Stimulated activated naive CD8-positive, alpha-beta T cell treated with anti-CD3 and anti-CD28 coated beads, Interleukin-15, Interleukin-2, amounts not matched to agents 100 U/mL and 50 U/mL, for 24 hours (primary cell): ENCODE data around the gene BICD1.

Experiments used
- ATAC-seq: fragments of 150-1000 bp; cut with Tn5 transposase; one replicate; pipeline ENCODE4 v1.10.0; 2021
- DNase-seq: peaks from one replicate; pipeline ENCODE4 v3.0.0; 2021

The BICD1 gene

DNA sequence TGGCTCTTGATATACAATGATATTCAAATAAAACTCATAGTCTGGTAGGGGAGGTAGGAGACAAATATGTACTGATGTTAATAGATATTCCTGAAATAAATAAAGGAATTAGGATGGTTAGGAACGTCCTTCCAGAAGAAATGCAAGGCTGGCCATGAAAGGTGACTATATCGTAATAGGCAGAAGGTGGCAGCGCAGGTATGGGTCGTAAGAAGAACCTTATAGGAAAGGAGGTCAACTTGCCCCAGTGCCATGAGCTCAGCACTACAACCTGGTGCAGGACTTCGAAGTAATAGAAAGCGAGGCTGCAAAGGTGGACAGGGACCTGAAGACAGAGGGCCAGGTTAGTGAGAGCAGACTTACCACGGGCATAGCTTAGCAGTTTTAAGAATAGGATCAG, 237.4 kb downstream of the BICD1 start:
- ATAC-seq, result no peak
- DNase-seq, result no peak

DNA sequence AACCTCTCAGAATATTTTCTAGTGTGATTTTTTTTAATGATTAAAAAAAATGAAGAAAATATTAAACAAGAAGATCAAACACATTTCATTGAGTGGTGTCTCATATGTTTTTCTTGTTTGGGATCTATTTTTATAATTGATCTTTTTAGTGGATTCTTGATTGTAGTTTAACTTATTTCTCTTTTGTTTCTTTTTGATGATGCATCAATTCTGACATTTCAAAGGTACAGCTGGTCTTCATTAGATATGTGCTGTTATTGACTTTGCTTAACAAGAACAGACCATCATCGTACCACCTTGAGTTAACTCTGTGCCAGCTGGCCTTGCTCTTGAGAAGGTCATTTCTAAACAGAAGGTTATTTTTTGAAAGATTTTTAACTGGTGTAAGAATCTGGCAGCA, 246.9 kb downstream of the BICD1 start:
- no peak for ATAC-seq
- no peak for DNase-seq

DNA sequence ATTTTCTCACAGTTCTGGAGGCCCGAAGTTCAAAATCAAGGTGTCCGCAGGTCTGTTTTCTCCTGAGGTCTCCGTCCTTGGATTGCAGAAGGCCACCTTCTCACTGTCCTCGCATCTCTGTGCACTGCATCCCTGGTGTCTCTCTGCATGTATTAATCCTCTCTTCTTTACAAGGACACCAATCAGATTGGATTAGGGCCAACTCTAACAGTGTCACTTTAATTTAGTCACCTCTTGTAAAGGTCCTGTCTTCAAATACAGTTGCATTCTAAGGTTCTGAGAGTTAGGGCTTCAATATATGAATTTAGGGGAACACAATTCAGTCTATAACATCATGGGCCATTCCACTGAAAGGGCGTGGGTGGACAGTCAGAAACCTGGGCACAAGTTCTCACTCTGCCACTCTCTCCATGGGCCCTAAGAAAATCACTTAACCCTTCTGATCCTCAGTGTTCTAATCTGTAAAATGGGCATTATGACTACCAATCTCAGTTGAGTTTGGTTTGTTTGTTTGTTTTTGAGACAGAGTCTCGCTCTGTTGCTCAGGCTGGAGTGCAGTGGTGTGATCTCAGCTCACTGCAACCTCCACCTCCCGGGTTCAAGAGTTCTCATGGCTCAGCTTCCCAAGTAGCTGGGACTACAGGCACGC, 251.1 kb downstream of the BICD1 start:
- ATAC-seq (no peak), DNase-seq (no peak)

DNA sequence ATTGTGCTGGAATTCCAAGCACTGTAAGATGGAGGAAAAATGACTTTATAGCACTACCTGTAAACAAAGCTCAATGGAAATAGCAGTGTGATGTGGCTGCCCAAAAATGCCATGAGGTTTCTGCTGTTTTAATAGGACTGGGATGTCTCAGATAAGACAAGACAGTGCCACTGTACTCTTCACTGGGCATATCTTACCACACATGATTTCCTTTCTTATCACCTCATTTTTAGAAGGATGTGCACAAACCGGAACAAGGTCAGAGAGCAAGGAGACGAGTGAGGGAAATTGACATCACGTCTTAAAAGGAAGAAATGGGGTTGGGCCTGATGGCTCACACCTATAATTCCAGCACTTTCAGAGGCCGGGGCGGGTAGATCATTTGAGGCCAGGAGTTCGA, 254.3 kb downstream of the BICD1 start:
- DNase-seq (no peak), ATAC-seq (no peak)

DNA sequence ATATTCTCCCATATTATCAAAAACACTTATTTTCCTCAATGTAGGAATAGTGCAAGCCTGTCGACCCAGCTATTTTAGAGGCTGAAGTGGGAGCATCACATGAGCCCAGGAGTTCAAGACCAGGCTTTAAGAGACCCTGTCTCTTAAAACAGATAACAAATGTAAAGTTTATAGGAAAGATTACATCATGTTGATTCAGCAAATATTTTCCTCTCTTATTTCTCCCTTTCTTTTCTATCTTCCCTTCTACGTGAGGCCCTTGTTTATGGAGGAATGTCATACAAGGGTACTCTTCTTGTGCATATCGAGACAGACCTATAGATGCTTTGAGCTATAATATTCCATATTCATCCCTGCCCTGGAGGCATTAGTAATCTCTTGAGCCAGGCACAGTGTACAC, 256.2 kb downstream of the BICD1 start:
- DNase-seq (no peak), ATAC-seq (no peak)

DNA sequence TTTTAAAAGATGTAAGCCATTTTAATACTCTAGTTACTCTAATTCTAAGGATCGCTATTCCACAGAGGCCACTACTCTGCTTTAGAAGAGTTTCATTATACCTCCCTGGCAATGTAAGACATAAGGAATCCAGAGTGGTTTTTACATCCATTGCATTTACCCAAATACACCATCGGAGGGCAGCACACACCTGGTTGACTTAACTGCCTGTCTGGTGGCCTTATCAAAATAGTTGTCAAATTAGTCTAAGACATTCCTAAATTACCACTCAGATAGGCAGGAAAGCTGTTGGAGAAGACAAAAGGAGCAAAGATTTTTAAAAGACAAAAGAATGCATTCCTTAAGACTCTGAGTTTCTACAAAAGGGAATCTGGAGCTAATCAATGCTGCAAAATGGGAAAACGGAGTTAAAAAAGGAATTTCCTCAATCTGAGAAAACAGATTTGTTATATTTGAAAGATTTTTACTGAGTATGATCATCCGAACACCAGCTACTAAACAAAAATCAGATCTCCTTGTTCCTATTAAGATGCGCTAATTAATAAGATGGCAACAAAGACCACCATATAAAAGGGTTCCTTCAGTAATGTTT, 258.9 kb downstream of the BICD1 start:
- DNase-seq (peak; percentile 36), ATAC-seq (no peak)

DNA sequence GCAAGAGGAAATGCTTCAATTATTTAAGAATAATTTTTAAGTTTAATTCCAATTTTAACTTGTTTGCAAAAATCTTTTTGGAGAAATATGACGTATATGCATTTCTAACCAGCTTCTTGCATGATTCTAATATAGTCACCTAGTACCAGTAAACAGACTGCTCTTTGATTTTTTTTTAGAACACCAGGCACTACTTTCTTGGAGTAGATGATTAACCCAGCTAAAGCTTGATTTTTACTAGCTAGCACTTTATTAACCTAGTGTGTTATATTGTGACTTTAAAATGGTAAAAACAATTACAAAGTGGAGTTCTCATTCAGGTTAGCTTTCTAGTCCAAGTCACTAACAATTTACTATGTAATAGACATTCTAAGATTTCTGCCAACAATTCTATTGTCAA, 260.1 kb downstream of the BICD1 start:
- no peak for ATAC-seq

DNA sequence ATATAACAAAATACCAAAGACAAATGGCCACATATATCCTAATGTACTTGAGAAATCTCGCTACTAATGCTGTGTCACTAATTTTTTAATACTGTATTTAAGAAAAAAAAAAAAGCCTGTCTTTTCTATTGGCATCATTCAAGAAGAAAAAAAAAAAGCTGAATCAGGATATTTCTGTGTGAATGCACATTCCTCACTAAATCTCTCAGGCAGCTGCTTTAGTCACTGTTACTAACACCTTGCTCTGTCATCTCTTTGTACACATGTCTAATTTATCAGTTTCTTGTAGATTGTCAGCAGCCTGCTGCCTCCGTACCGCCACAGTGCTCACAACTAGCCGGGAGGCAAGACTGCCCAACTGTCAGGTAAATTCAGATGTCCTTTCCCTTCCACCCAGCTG, 260.7 kb downstream of the BICD1 start:
- no peak for ATAC-seq
- no peak for DNase-seq

More for the DNA sequence above, 260.1 kb downstream of the BICD1 start:
- no peak for DNase-seq

DNA sequence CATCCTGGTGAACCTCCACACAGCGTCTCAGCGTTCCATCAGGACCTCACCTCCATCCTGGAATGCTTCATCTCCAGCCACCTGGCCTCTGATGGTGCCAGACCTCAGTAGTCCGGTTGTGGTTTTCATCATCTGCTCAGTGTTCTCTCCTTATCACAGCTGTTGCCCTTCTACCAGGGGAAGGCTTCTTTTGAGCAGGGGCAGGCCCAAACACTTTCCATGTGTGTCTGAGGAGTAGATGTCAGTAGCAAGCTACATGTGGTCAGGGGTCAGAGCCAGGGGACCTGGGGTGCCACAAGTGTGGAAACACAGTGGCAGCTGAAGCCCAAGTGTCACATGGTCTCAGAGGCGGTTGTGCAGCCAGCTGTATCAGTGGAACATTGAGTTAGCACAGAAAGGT, 262.6 kb downstream of the BICD1 start:
- no peak for DNase-seq

DNA sequence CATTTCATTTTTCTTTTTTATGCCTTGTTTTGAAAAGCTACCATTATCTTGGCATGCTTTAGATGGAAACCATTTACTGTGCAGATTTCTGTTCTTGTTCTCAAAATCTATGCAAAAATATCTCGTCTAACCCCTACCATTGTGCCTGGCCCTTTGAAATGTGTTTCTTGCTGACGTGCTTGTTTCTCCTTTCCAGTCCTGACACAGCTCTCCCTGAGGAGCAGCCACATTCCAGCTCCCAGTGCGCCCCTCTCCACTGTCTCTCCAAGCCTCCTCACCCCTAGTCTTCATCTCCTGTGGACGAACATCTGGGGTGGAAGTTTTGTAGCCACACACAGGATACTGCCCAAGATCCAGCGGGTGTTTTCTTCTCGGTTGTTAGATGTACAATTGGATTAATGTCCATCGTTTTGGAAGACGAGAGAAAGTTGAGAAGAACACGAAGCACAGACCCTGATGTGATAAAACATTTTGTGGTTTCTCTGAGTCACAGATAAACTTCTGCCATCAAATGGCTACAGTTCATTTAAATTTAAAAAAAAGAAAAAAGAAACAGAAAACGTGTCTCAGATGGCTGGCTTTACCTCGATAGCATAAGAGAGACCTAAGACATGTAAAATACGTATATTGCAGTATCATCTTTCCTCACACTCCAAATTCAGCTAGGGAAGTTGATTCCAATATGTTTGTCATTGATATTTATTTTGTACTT, 270.9 kb downstream of the BICD1 start:
- no peak for ATAC-seq
- no peak for DNase-seq

More for the DNA sequence above, 262.6 kb downstream of the BICD1 start:
- ATAC-seq, result no peak

DNA sequence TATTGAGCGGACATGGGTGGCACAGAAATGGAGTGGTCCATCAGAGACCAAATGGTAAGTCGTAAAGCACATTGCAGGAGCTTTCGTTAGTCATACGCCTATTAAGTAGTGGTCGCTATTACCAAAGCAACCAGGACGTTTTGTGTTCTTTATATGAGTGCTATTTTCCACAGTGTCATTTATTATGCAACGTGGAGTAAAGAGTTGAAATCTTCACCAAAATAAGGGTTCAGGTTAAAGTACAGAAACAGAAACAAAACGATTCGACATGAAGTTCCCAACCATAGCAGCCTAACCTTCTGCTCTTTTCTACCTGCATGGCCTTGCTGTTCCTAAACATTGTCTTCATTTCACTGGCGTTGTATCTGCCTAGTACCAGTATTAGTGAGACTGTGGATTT, 272.6 kb downstream of the BICD1 start:
- DNase-seq, result no peak
- no peak for ATAC-seq

DNA sequence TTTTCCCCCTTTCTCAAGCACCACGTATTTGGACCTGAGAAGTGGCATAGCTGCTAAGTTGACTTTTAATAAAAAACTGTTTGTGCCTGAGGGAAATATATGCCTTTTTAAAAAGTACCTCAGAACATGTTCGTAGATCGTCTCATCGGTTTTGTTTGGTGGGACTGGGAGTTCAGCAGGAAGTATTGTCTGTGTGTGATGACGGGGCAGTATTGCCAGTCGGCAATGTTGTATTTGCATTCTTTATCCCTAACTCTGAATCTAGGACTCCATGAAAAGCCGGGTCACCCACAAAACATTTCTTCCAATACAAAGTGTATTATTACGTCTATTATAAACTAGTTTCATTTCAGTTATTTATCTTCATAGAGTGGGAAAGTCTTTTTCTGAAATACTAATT, 273.0 kb downstream of the BICD1 start:
- DNase-seq (no peak), ATAC-seq (no peak)

DNA sequence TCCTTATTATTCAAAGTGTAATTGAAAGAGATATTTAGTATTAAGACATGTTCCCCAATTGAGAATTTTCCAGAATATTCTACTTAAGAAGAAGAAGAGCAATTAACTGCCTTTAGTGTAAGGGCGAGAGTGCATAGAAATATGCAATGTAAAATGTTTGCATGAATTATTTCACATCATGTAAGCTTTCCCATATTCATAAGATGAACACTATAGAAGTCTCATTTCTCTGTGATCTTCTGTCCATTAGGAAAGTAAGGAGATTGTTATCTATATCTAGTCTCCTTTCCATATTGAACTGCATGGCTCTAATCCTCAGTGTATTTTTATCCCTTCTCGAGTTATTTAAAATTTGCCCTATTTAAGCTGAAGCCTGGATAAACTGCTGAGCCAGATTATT, 275.6 kb downstream of the BICD1 start:
- ATAC-seq (no peak), DNase-seq (no peak)

DNA sequence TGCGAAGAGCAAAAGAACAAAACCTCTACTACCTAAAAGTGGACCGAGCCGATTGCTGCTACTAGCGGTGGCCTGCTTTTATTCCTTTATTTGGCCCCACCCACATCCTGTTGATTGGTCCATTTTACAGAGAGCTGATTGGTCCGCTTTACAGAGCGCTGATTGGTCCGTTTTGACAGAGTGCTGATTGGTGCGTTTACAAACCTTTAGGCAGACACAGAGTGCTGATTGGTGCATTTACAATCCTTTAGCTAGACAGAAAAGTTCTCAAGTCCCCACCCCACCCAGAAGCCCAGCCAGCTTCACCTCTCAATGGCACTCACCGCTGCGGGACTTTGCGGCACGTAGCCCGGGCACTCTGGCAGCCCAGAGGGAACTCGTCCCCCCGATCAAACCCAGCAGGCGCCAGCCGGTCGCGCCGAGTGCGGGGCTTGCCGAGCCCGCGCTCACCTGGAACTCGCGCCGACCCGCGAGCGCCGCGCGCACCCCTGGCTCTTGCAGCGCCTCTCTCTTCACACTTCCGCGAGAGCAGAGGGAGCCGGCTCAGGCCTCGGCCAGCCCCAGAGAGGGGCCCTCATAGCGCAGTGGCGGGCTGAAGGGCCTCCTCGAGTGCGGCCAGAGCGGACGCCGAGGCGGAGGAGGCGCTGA, 284.0 kb downstream of the BICD1 start:
- DNase-seq (peak; percentile 30), ATAC-seq (peak; percentile 57)

DNA sequence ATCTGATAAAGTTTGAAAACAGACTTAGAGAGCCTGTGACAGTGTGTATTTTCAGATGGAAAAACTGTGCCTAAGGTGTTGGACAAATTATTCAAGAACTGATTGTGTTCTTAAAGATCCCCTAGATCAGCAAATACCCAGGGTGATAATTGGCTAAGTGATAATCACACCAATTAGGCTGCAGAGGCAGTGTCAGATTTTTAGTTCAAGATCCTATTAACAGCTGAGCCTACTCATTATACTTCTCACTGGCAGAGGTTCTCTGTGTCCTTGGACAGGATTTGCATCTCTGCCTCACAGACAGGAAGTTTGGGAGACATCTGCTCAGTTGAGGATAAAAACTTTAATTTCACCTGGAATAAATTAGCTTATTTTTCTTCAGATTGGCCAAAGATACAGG, 288.4 kb downstream of the BICD1 start:
- DNase-seq (no peak), ATAC-seq (no peak)

DNA sequence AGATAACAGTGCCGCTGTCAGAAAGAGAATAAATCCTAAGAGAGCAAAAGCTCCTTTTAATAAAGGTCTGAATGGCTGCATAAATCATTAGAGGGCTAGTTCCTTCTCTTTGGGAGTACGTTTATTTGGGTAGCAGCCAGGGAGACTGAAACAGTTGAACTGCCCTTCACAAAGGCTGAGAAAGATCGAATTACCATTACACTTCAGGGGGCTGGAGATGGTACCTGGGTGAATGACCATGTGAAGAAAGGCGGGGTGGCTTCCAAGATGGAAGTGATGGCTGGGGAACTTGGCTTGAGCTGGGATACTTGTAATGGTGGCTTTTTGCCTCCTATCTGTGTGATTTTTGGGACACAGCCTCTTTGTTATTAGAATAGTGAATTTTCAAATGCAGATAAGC, 291.0 kb downstream of the BICD1 start:
- ATAC-seq (no peak), DNase-seq (no peak)

DNA sequence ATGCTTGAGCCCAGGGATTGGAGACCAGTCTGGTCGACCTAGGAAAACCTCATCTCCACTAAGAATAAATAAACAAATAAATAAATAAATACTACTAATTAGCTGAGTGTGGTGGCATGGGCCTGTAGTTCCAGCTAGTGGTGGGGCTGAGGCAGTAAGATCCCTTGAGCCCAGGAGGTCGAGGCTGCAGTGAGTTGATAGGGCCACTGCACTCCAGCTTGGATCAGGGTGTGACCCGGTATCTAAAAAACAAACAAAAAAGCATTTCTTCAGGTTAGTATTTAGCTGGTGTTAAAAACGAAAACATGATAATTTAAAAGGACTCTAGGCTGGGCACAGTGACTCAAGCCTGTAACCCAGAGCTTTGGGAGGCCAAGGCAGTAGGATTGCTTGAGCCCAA, 291.5 kb downstream of the BICD1 start:
- no peak for ATAC-seq
- no peak for DNase-seq

DNA sequence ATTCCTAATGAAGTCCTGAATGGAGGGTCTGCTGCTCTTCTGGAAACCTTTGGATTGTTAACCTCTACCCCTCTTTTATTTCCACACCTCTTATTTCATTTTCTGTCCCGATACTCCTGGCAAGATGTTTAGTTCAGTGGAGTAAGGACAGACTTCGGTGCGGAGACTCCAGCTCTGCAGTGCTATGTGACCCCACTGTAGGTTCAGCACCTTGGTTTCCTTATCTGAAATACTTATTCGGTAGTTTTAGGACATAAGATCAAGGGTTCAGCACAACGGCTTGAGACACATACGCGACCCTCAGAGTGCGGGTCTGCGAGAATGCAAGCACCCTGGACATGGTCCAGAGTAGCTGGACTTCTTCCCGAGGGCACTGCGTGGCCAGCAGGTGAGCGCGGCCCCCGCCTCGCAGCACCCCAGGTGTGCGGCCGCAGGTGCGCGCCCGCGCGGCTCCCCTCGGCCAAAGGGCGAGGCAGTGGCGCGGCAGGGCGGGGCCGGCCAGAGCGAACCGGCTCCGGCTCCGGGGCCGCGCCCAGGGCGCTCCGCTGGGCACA, 292.2 kb downstream of the BICD1 start:
- DNase-seq (no peak), ATAC-seq (no peak)

DNA sequence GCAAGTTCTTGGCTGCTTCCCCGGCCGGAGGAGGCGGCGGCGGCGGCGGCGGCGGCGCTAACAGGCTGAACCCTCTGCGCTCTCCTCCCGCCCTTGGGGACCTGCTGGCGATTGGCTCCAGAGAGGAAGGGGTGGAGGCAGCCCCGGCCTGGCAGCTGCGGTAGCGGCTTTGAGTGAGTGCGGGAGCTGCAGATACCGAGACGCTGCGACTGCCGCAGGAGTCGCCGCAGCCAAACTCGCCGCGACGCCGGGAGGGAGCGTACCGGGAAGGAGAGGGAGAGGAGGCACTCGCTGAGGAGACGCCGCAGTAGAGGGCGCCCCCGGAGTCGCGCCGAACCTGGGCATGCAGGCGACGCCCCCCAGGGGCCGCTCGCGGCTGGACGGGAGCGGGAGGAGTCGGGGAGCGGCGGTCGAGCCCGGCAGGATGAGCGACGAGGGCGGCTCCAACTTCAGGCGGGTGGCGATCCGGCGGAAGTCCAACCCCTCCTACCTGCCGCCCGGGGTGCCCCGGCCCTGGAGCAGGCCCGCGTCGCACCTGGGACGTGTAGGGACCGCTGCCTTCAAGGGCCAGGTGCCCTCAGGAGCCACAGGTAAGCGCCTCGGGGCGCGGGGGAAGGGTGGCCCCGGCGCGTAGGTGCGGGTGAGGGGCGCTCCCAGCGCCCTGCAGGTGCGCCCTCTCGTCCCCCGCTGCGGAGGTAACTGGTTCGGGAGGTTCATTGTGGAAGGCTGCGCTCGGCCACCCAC, 292.9 kb downstream of the BICD1 start, which contains the start of gene FGD4:
FGD4 (plus strand) TSS at position 189 of the 744 bp plus-strand sequence.
- ATAC-seq (peak; percentile 91), DNase-seq (peak; percentile 64)

DNA sequence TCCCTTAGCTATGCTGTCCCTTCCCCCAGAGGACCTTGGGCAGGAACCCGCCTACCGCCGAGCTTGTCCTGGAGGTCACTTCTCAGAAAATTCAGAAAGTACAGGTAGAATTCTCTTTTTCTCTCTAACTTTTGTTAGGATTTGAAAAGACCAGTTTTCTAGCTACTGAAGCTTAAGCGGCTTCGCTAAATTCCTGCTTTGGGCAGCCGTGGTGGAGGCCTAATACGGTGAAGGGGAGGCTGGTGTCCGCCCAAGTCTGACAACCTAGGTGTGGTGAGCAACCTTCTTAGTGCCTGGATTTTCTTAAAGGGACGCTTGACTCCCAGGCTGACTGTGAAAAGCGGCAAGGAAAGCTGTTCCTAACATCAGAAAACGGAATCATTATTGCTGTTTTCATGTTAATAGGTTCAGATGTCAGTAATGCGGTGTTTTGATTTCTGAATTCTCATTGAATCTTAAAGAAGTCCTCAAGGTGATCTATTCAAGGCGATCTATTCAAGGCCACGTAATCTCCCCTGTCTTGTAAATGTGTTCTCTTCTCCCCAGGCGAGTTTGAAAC, 293.5 kb downstream of the BICD1 start:
- DNase-seq, result no peak
- ATAC-seq, result no peak

DNA sequence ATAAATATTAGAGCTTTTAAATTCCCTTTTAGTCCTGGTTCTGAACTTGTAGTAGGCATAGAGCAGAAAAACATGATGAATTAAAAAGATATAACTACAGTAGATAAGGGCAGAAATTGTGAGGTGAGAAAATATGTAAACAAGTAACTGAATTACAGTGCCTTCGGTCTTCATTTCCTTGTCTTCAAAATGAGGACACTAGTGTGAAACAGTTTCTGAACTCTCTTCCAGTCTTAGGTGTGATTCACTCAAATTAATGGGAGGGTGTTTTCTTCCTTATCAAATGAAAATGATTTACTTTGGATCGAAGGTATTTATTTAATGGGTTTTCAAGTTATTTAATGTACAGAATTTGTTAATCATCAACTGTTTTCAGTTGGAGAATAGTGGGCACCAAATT, 294.2 kb downstream of the BICD1 start:
- ATAC-seq, result no peak
- DNase-seq, result no peak

DNA sequence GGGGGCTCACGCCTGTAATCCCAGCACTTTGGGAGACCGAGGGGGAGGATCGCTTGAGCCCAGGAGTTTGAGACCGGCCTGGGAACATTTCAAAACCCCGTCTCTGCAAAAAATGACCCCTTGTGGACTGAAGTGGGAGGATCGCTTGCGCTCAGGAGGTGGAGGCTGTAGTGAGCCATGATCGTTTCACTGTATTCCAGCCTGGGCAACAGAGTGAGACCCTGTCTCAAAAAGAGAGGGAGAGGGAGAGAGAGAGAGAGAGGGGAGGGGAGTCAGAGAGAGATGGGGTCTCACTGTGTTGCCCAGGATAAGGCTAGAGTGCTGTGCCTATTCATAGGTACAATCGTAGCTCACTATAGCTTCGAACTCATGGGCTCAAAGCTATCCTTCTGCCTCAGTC, 295.5 kb downstream of the BICD1 start:
- no peak for ATAC-seq
- DNase-seq, result no peak
